Activated B cell treated with CpG ODN at 0.5 μM for 24 hours (primary cell): Measurements from ENCODE around the gene PLCB1. TPM values are rescaled to one million over a fixed set of nuclear protein-coding genes. Genes with fewer than 3 reads are reported as not detected.
"Not testable (repeated sequence)": the region's sequence is repeated elsewhere in the genome, so short reads cannot be mapped to it uniquely, and the experiment has no call there.

Experiments used
- ATAC-seq: fragments of 200-7000 bp; cut with Tn5 transposase; one replicate; pipeline ENCODE4 v1.10.0; 2021; ENCODE audit warnings: low read depth, mild to moderate bottlenecking, moderate library complexity
- CTCF ChIA-PET: fragments of 350-600 bp; sonication (Branson Sonifier 250); formaldehyde crosslinking; loops from one replicate; lab custom pipeline; 2021; ENCODE audit warnings: antibody characterized with exemption; lab: Charles Lee
- POLR2A ChIA-PET: fragments of 350-600 bp; sonication (Branson Sonifier 250); formaldehyde crosslinking; loops from one replicate; lab custom pipeline; 2021; ENCODE audit warnings: antibody characterized with exemption; lab: Charles Lee
- DNase-seq: peaks from one replicate; pipeline ENCODE4 v3.0.0; 2022
- H3K27ac Mint-ChIP-seq: one replicate; pipeline ENCODE4 v1.8.0; 2020; ENCODE audit warnings: mixed read lengths
- H3K27me3 Mint-ChIP-seq: one replicate; pipeline ENCODE4 v1.8.0; 2021; ENCODE audit warnings: mixed read lengths
- H3K36me3 Mint-ChIP-seq: one replicate; pipeline ENCODE4 v1.8.0; 2021; ENCODE audit warnings: low read depth, mixed read lengths
- H3K4me1 Mint-ChIP-seq: one replicate; pipeline ENCODE4 v1.8.0; 2021; ENCODE audit warnings: mixed read lengths
- H3K4me3 Mint-ChIP-seq: one replicate; pipeline ENCODE4 v1.8.0; 2020; ENCODE audit warnings: mild to moderate bottlenecking, mixed read lengths
- H3K9me3 Mint-ChIP-seq: one replicate; pipeline ENCODE4 v1.8.0; 2020; ENCODE audit warnings: mixed read lengths
- intact Hi-C: fragments of 100-400 bp; cut with micrococcal nuclease; formaldehyde crosslinking; loops from one replicate; pipeline ENCODE4 v1.15.1; 2024
- total RNA-seq: library from RNA; stranded (reverse); gene quantifications from 2 replicates; pipeline ENCODE4 v1.2.3, GENCODE V29; 2022
- TF ChIP-seq, protein P1 (sequence below): fragments of 200-600 bp; IDR thresholded peaks from one replicate; pipeline ENCODE4 v1.8.0; 2022; ENCODE audit warnings: antibody characterized with exemption, mild to moderate bottlenecking

Gene PLCB1
- total RNA-seq, 1 donor from 2014 or later = 0.86 TPM

DNA sequence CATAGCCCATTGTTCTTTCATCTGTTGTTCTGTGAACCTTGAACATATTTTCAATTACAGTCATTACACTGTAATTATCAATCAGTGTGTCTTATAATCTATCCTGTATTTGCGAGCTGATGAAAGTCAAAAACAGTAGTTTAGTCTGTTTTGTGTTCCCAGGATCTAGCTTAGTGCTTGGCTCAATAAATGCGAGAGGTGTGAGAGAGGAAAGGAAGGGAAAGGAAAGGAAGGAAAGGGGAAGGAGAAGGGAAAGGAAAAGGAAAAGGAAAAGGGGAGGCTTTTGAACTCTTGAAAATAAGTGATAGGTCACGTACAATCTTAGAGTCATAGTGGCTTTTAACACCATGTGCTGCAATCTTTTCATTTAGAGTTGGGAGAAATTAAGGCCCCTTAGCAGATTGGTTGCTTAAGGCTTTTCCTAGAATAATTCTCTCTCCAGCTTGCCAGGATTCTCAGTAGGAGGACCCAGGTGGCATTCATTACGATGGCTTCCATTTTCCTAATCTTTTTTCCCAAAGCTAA lies 503.0 kb downstream of the PLCB1 start:
- no peak for DNase-seq
- H3K9me3 Mint-ChIP-seq = no peaks in the 10 kb centered on the region
- CTCF ChIA-PET = no interaction called here
- TF ChIP-seq, protein P1, sequence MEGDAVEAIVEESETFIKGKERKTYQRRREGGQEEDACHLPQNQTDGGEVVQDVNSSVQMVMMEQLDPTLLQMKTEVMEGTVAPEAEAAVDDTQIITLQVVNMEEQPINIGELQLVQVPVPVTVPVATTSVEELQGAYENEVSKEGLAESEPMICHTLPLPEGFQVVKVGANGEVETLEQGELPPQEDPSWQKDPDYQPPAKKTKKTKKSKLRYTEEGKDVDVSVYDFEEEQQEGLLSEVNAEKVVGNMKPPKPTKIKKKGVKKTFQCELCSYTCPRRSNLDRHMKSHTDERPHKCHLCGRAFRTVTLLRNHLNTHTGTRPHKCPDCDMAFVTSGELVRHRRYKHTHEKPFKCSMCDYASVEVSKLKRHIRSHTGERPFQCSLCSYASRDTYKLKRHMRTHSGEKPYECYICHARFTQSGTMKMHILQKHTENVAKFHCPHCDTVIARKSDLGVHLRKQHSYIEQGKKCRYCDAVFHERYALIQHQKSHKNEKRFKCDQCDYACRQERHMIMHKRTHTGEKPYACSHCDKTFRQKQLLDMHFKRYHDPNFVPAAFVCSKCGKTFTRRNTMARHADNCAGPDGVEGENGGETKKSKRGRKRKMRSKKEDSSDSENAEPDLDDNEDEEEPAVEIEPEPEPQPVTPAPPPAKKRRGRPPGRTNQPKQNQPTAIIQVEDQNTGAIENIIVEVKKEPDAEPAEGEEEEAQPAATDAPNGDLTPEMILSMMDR = no peak
- H3K4me3 Mint-ChIP-seq = no peak overlapping the region
- no peak overlapping the region for H3K27ac Mint-ChIP-seq
- intact Hi-C loops = no loop called here
- no peaks in the 10 kb centered on the region for H3K4me1 Mint-ChIP-seq
- ATAC-seq = no peak
- no peaks in the 10 kb centered on the region for H3K36me3 Mint-ChIP-seq
- POLR2A ChIA-PET = no interaction called here
- no peaks in the 10 kb centered on the region for H3K27me3 Mint-ChIP-seq

DNA sequence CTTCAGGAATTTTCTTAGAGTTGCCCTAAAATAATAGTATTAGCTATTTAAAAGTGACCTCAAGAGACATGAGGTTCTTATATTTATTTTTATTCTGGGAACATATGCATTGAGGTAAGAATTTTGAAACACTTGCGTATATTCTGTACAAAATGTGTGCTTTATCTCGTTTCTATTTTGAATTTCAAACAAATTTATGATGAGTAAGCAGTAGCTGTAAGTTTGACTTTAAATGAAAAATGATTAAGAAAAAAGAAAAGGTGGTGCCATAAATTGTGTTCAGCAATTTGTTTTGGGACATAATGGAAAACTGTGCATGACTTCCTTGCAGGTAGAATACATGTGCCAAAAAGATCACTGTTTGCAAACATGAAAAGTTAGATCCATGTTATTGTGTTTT lies 503.8 kb downstream of the PLCB1 start:
- Mint-ChIP-seq H3K4me1 (no peaks in the 10 kb centered on the region), H3K27ac (no peak overlapping the region), H3K36me3 (no peaks in the 10 kb centered on the region), H3K4me3 (no peak overlapping the region), H3K27me3 (no peaks in the 10 kb centered on the region), H3K9me3 (no peaks in the 10 kb centered on the region)
- ChIA-PET CTCF (no interaction called here), POLR2A (no interaction called here)
- ATAC-seq (no peak), DNase-seq (no peak)
- TF ChIP-seq, protein P1 = no peak
- intact Hi-C loops = no loop called here

DNA sequence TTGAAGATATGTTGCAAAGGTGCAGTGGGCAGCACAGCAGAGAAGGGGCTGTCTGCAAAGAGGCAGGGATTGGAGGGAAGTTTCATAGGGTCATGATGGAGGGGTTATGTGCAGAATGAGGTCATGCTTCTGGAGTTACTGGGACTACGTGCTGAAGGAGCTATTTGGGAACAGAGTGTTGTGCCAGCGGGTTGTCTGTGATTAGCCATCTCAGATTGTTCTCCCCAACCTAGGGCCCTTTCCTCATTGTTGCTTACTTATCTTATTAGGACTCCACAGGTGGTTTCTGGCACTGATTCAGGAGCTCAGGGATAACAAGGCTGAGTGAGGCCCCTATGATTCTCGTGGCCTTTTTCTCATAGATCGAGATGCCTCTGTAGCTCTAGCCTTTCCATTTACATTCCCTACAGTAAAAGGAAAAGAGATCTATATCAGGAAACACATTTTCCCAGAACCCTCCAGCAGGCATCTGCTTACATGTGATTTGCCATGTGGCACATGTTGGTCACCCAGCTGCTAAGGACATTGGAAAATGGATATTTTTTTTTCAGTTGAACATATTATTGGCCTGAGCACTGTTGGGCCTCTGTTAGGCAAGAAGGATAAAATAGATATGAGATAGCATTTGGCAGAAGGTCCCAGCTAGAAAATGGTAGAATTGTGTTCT lies 507.2 kb downstream of the PLCB1 start:
- POLR2A ChIA-PET = no interaction called here
- no peaks in the 10 kb centered on the region for H3K36me3 Mint-ChIP-seq
- H3K27ac Mint-ChIP-seq = no peak overlapping the region
- H3K4me1 Mint-ChIP-seq = no peaks in the 10 kb centered on the region
- DNase-seq (no peak), ATAC-seq (no peak)
- CTCF ChIA-PET = no interaction called here
- no peak overlapping the region for H3K4me3 Mint-ChIP-seq
- H3K9me3 Mint-ChIP-seq = no peaks in the 10 kb centered on the region
- TF ChIP-seq, protein P1 = no peak
- no peaks in the 10 kb centered on the region for H3K27me3 Mint-ChIP-seq
- intact Hi-C loops = no loop called here

DNA sequence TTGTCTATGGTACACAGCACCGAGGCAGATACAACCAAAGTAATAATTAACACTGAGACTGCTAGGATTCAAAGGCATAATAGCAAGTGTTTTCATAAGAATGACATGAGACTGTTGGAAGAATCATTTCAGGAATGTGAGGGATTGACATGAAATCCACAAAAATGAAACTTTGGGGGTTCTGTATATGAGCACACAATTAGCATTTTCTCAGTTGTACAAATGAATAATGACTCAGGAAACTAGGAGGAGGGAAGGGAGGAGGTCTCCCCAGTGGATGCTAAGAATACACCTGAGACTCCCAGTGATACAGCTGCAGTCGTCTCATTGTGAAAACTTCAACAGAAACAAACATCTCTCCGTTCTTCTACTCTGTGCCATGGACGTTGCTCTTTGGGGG lies 508.4 kb downstream of the PLCB1 start:
- Mint-ChIP-seq H3K4me1 (no peaks in the 10 kb centered on the region), H3K9me3 (no peaks in the 10 kb centered on the region), H3K4me3 (no peak overlapping the region), H3K36me3 (no peaks in the 10 kb centered on the region), H3K27me3 (no peaks in the 10 kb centered on the region), H3K27ac (no peak overlapping the region)
- ATAC-seq (no peak), DNase-seq (no peak)
- ChIA-PET POLR2A (no interaction called here), CTCF (no interaction called here)
- TF ChIP-seq, protein P1 = no peak
- intact Hi-C loops = no loop called here

DNA sequence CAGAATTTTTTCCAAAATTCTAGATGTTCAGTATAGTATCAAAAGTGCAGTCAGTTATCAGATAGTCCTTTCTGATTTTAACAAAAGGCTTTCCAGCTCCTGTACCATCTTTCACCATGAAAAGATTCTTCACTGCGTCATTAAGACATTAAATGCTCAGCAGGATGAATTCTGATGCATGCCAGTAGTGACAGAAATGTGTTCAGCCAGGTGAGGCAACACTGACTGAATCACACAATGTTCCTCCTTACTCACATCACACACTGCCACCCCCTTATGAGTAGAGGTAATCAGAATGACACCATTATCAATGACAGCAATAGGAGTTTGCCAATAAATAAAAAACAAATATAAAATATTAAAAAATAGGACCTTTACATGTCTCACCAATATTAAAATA lies 510.2 kb downstream of the PLCB1 start:
- CTCF ChIA-PET = no interaction called here
- intact Hi-C loops = no loop called here
- Mint-ChIP-seq H3K4me1 (no peaks in the 10 kb centered on the region), H3K9me3 (no peaks in the 10 kb centered on the region), H3K36me3 (no peaks in the 10 kb centered on the region), H3K4me3 (no peak overlapping the region), H3K27ac (no peak overlapping the region), H3K27me3 (no peaks in the 10 kb centered on the region)
- POLR2A ChIA-PET = no interaction called here
- no peak for DNase-seq
- no peak for ATAC-seq
- TF ChIP-seq, protein P1 = no peak

DNA sequence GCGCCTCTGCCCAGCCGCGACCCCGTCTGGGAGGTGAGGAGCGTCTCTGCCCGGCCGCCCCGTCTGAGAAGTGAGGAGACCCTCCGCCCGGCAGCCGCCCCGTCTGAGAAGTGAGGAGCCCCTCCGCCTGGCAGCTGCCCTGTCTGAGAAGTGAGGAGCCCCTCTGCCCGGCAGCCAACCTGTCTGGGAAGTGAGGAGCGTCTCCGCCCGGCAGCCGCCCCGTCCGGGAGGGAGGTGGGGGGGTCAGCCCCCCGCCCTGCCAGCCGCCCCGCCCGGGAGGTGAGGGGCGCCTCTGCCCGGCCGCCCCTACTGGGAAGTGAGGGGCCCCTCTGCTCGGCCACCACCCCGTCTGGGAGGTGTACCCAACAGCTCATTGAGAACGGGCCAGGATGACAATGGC lies 512.4 kb downstream of the PLCB1 start:
- H3K36me3 Mint-ChIP-seq, H3K9me3 Mint-ChIP-seq, POLR2A ChIA-PET, ATAC-seq, H3K4me1 Mint-ChIP-seq, H3K4me3 Mint-ChIP-seq, DNase-seq, H3K27me3 Mint-ChIP-seq, intact Hi-C loops, H3K27ac Mint-ChIP-seq, CTCF ChIA-PET: not testable (repeated sequence)
